Activated T-helper 1 cell treated with anti-CD3 and anti-CD28 coated beads, Interleukin-12 subunit alpha, Interleukin-12 subunit beta, Interleukin-2, Interleukin-4 antibody, amounts not matched to agents 30 ng/mL and 10 ng/mL and 1 ng/mL, durations not matched to agents 14 hours and 24 hours and 36 hours (primary cell): ENCODE measurements around the gene HSPA4. TPM values are rescaled to one million over a fixed set of nuclear protein-coding genes. Genes with fewer than 3 reads are reported as not detected.
A peak's percentile ranks its signal among the peaks of the same experiment; 100 is the strongest.

Source experiments
- DNase-seq: peaks from one replicate; pipeline ENCODE4 v3.0.0; 2021; ENCODE audit warnings: low spot score
- H3K27ac Mint-ChIP-seq: one replicate; pipeline ENCODE4 v1.8.0; 2021; ENCODE audit warnings: mild to moderate bottlenecking, mixed read lengths
- H3K27me3 Mint-ChIP-seq: one replicate; pipeline ENCODE4 v1.8.0; 2022; ENCODE audit warnings: mild to moderate bottlenecking, moderate library complexity, mixed read lengths; ENCODE audit not compliant: insufficient read depth
- H3K36me3 Mint-ChIP-seq: one replicate; pipeline ENCODE4 v1.8.0; 2021; ENCODE audit warnings: low read depth, mixed read lengths
- H3K4me1 Mint-ChIP-seq: one replicate; pipeline ENCODE4 v1.8.0; 2021; ENCODE audit warnings: low read depth, mixed read lengths
- H3K4me3 Mint-ChIP-seq: one replicate; pipeline ENCODE4 v1.8.0; 2021; ENCODE audit warnings: mild to moderate bottlenecking, moderate library complexity, mixed read lengths
- H3K9me3 Mint-ChIP-seq: one replicate; pipeline ENCODE4 v1.8.0; 2021; ENCODE audit warnings: mixed read lengths
- intact Hi-C: fragments of 100-400 bp; cut with micrococcal nuclease; formaldehyde crosslinking; loops from one replicate; pipeline ENCODE4 v1.15.1; 2024
- total RNA-seq: library from RNA; stranded (reverse); gene quantifications from 2 replicates; pipeline ENCODE4 v1.2.3, GENCODE V29; 2022

Gene HSPA4
- total RNA-seq, 1 donor from 2014 or later, result 244 TPM

DNA sequence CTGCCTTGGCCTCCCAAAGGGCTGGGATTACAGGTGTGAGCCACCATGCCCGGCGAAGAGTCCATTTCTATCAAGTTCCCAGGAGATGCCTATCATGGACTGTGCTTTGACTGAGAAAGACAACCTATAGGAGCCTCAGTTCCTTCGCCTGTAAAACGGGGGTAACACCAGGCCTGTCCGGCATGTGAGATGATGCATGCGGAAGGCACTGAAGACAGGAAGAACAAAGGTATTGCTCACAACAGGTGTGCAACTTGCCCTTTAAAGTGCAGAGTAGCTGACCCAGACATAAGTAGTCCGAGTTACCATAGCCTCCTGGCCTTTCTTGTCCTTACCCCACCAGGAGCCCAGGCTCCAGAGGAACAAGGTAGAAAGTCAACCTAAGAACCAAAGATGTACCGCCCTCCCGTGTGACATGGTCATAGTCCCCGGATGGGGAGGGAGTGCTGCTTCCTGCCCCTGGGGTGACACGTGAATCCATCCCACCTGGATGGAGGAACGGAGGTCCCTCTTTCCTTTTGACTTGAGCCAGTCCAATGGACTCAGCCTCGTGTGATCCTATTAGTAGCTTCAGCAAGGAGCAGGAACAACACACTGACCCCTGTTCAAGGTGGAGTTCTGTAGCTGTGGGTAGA is 60.3 kb downstream of the HSPA4 start:
- no peak overlapping the region for H3K27ac Mint-ChIP-seq
- no peak overlapping the region for H3K4me3 Mint-ChIP-seq
- intact Hi-C loops, result loop anchor here (5.0 kb wide), 1 partner anchor 135 kb away; no protein-coding TSS in a partner anchor
- H3K9me3 Mint-ChIP-seq, result no peaks in the 10 kb centered on the region
- DNase-seq, result no peak
- no peaks in the 10 kb centered on the region for H3K36me3 Mint-ChIP-seq
- peaks cover 2% of the 10 kb centered on the region for H3K27me3 Mint-ChIP-seq
- peaks cover 38% of the 10 kb centered on the region for H3K4me1 Mint-ChIP-seq

- Mint-ChIP-seq H3K4me1 (peaks cover 30% of the 10 kb centered on the region), H3K36me3 (no peaks in the 10 kb centered on the region)
These were observed 61.7 kb downstream of the HSPA4 start for GRCh38 chr5:133113331-133114061.

GRCh38 chr5:133114166-133114932 is 62.5 kb downstream of the HSPA4 start:
- peak overlapping the region; percentile 11 for H3K27ac Mint-ChIP-seq
- DNase-seq, result no peak
- no peaks in the 10 kb centered on the region for H3K27me3 Mint-ChIP-seq
- no peaks in the 10 kb centered on the region for H3K9me3 Mint-ChIP-seq
- H3K36me3 Mint-ChIP-seq, result no peaks in the 10 kb centered on the region
- peaks cover 30% of the 10 kb centered on the region for H3K4me1 Mint-ChIP-seq
- H3K4me3 Mint-ChIP-seq, result no peak overlapping the region
- intact Hi-C loops, result loop anchor here (5.0 kb wide), 1 partner anchor 133 kb away; no protein-coding TSS in a partner anchor

More at GRCh38 chr5:133113331-133114061, 61.7 kb downstream of the HSPA4 start:
- H3K27ac Mint-ChIP-seq, result peak overlapping the region; percentile 47
- intact Hi-C loops, result loop anchor here (5.0 kb wide), 1 partner anchor 134 kb away; no protein-coding TSS in a partner anchor
- peaks cover under 1% of the 10 kb centered on the region for H3K27me3 Mint-ChIP-seq
- H3K9me3 Mint-ChIP-seq, result no peaks in the 10 kb centered on the region
- peak overlapping the region; percentile 3 for H3K4me3 Mint-ChIP-seq
- no peak for DNase-seq

- intact Hi-C loops, result loop anchor here (5.0 kb wide), 1 partner anchor 132 kb away; no protein-coding TSS in a partner anchor
- no peak for DNase-seq
- Mint-ChIP-seq H3K4me3 (no peak overlapping the region), H3K4me1 (peaks cover 30% of the 10 kb centered on the region), H3K9me3 (no peaks in the 10 kb centered on the region), H3K27me3 (no peaks in the 10 kb centered on the region), H3K27ac (no peak overlapping the region), H3K36me3 (no peaks in the 10 kb centered on the region)
These were observed 63.1 kb downstream of the HSPA4 start for GRCh38 chr5:133114933-133115310.

DNA sequence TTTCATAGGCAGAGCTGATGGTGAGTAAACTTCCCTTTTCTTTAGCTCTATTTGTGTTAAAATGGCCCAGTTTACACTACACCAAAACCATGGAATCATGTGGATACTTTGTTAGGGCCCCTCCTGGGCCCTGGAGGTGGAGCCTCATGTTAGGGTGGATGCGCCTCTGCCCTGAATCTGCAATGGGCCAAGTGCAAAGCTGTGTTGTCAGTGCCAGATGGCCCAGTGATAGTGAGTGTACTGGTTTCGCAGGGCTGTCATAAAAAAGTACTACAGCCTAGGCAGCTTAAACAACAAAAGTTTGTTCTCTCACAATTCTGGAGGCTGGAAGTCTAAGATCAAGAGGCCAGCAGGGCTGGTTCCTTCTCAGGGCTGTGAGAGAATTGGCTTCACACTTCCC is 64.8 kb downstream of the HSPA4 start:
- H3K27ac Mint-ChIP-seq, result no peak overlapping the region
- intact Hi-C loops, result no loop called here
- no peaks in the 10 kb centered on the region for H3K27me3 Mint-ChIP-seq
- no peak for DNase-seq
- H3K9me3 Mint-ChIP-seq, result no peaks in the 10 kb centered on the region
- H3K4me3 Mint-ChIP-seq, result no peak overlapping the region
- H3K36me3 Mint-ChIP-seq, result no peaks in the 10 kb centered on the region
- H3K4me1 Mint-ChIP-seq, result peaks cover 20% of the 10 kb centered on the region

DNA sequence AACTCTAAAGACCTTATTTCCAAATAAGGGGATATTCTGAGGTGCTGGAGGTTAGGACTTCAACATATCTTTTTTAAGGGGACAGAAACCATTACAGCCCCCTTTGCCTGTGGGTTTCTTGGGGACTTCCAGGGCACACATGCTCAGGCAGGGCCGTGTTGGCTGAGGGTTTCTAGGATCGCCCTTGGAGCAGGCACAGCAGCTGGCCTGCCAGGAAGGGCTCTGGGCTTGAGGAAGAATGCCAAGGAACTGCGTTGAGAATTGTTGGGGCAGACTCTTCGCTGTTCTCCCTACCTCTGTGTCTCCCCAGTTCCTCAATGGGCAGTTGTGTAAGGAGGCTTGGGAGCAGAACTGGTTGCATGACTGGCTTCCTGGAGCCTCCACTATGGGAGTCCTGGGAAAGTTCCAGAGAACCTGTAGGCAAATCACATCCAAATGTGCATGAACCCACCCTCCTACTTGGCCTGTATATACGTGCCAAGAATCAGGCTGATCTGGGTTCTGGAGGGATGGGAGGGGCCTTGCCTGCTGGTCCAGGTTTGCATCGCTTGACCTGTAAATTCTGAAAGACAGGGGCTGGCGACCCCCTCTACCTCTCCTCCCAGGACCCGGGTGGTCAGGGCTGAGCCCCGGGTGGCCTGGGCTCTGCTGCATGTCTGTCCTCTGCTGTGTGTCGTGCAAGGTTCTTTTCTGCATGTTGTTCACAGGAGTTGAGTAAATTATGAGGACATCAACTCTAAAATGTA is 65.5 kb downstream of the HSPA4 start:
- H3K27ac Mint-ChIP-seq, result no peak overlapping the region
- H3K36me3 Mint-ChIP-seq, result no peaks in the 10 kb centered on the region
- H3K9me3 Mint-ChIP-seq, result no peaks in the 10 kb centered on the region
- H3K27me3 Mint-ChIP-seq, result no peaks in the 10 kb centered on the region
- intact Hi-C loops, result no loop called here
- H3K4me3 Mint-ChIP-seq, result no peak overlapping the region
- H3K4me1 Mint-ChIP-seq, result peaks cover 20% of the 10 kb centered on the region
- no peak for DNase-seq

- intact Hi-C loops, result no loop called here
- no peak for DNase-seq
- Mint-ChIP-seq H3K27ac (no peak overlapping the region), H3K36me3 (no peaks in the 10 kb centered on the region), H3K4me3 (no peak overlapping the region), H3K27me3 (no peaks in the 10 kb centered on the region), H3K9me3 (no peaks in the 10 kb centered on the region), H3K4me1 (peaks cover 18% of the 10 kb centered on the region)
These were observed 66.2 kb downstream of the HSPA4 start for GRCh38 chr5:133117912-133118445.

GRCh38 chr5:133118741-133119140 is 66.9 kb downstream of the HSPA4 start:
- H3K4me3 Mint-ChIP-seq, result no peak overlapping the region
- no peak for DNase-seq
- H3K4me1 Mint-ChIP-seq, result peaks cover 10% of the 10 kb centered on the region
- intact Hi-C loops, result no loop called here
- no peak overlapping the region for H3K27ac Mint-ChIP-seq
- no peaks in the 10 kb centered on the region for H3K9me3 Mint-ChIP-seq
- no peaks in the 10 kb centered on the region for H3K27me3 Mint-ChIP-seq
- no peaks in the 10 kb centered on the region for H3K36me3 Mint-ChIP-seq

DNA sequence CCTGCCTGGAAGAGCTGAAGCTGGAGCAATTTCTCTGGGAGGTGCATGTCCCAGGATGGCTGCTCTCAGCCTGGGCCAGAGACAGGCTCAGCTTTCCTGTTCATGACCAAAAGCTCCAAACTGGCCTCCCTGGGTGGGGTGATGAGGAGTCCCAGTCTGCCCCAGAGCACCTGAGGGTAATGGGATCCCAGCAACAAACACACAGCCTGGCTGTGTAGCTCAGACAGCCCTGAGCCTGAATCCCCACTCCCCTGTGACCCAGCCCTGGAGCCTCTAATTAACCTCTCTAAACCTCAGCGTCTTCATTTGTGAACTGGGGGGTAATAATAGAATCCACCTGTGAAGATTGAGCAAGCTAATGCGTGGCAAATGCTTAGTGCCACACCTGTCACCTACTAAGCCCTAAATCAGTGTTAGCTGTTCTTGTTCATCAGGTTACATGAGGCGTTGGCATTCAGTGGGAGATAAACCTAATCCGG is 67.5 kb downstream of the HSPA4 start:
- Mint-ChIP-seq H3K36me3 (no peaks in the 10 kb centered on the region), H3K4me3 (no peak overlapping the region), H3K27ac (no peak overlapping the region), H3K27me3 (no peaks in the 10 kb centered on the region), H3K9me3 (no peaks in the 10 kb centered on the region), H3K4me1 (peaks cover 5% of the 10 kb centered on the region)
- no peak for DNase-seq
- intact Hi-C loops, result no loop called here

DNA sequence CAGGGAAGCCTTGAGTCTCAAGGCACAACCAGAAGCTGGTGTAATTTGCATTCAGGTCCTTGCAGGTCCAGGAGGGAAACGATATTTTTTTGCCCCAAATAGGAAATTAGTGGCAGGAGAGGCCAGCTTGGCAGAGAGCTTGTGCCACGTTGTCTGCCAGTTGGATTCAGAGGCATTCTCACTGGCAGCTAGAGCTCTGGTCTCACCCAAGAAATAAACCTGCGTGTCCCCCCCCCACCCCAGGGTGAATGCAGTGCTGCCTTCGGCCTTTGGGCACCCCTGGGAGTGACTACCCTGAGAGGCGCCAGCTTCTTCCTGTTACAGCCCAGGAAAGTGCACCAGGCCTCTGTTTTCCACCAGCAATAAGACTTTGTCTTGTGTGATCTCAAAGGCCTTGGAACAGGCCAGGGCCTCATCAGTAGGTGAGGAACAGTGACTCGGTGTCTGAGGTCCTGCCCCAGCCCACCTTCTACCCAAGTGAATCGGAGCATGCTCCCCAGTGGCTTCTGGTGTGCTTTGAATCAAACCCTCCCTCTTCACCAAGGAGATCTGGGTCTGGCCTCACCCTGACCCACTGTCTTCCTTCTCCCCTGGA is 68.4 kb downstream of the HSPA4 start:
- no peaks in the 10 kb centered on the region for H3K9me3 Mint-ChIP-seq
- intact Hi-C loops, result no loop called here
- H3K36me3 Mint-ChIP-seq, result no peaks in the 10 kb centered on the region
- no peak overlapping the region for H3K27ac Mint-ChIP-seq
- no peaks in the 10 kb centered on the region for H3K27me3 Mint-ChIP-seq
- H3K4me1 Mint-ChIP-seq, result no peaks in the 10 kb centered on the region
- H3K4me3 Mint-ChIP-seq, result no peak overlapping the region
- DNase-seq, result no peak

DNA sequence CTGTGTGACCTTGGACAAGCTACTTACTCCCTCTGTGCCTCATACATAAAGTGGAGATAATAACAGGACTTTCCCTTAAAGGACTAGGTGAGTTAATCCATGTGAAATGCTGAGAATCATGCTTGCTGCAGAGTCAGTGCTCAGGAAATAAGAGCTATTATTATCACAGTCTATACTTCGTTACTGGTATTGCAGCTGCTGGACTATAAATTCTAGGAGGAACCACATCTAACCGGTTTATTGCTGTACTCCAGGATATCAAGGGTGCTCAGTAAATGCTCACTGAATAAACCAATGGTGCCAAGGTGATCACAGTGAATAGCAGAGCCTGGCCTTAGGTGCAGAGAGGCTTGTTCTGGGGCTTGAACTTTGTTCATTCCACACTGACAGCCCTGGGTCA is 69.3 kb downstream of the HSPA4 start:
- Mint-ChIP-seq H3K27ac (no peak overlapping the region), H3K27me3 (no peaks in the 10 kb centered on the region), H3K4me3 (no peak overlapping the region), H3K4me1 (no peaks in the 10 kb centered on the region), H3K36me3 (no peaks in the 10 kb centered on the region), H3K9me3 (no peaks in the 10 kb centered on the region)
- intact Hi-C loops, result no loop called here
- no peak for DNase-seq

GRCh38 chr5:133121611-133122150 is 69.9 kb downstream of the HSPA4 start:
- intact Hi-C loops, result no loop called here
- H3K36me3 Mint-ChIP-seq, result no peaks in the 10 kb centered on the region
- DNase-seq, result no peak
- no peak overlapping the region for H3K4me3 Mint-ChIP-seq
- no peaks in the 10 kb centered on the region for H3K4me1 Mint-ChIP-seq
- H3K9me3 Mint-ChIP-seq, result no peaks in the 10 kb centered on the region
- H3K27ac Mint-ChIP-seq, result no peak overlapping the region
- no peaks in the 10 kb centered on the region for H3K27me3 Mint-ChIP-seq
